HTR-8/SVneo (cell line): Measurements from ENCODE around the gene PRDM16.
A peak's percentile ranks its signal among the peaks of the same experiment; 100 is the strongest.

Experiments used
- DNase-seq: peaks from one replicate; pipeline ENCODE4 v3.0.0; 2011; ENCODE audit warnings: low spot score, mixed read lengths; ENCODE audit not compliant: insufficient read length
- FAIRE-seq: peaks from 2 replicates; lab custom pipeline; 2011; peaks lifted over from hg19 to GRCh38; lab: Jason Lieb, UNC

The PRDM16 gene

DNA sequence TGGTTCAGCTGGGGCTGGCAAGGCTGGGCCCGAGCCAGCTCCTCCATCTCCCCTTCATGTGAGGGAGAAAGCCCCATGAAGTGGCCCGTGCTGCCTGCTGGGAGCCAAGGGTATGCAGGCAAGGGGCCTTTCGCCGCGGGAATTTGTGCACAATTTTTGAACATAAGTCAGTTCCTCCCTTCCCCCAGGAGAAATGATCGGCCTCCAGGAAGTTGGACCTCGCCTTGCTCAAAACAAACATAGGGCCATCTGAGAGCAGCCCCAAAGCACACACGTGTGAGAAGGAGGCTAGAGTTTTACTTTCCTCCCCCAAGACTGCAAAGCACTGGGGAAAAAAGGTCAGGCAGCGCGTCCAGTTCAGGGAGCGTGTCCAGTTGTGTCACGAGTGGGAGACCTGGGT, 64.7 kb downstream of the PRDM16 start:
- FAIRE-seq (no peak), DNase-seq (no peak)

- no peak for DNase-seq
- FAIRE-seq = no peak
Observed at GRCh38 chr1:3134381-3135072, 65.5 kb downstream of the PRDM16 start.

- FAIRE-seq (no peak), DNase-seq (no peak)
Observed at GRCh38 chr1:3135073-3135702, 66.2 kb downstream of the PRDM16 start.

- FAIRE-seq (no peak), DNase-seq (no peak)
Observed at GRCh38 chr1:3135744-3136455, 66.9 kb downstream of the PRDM16 start.

DNA sequence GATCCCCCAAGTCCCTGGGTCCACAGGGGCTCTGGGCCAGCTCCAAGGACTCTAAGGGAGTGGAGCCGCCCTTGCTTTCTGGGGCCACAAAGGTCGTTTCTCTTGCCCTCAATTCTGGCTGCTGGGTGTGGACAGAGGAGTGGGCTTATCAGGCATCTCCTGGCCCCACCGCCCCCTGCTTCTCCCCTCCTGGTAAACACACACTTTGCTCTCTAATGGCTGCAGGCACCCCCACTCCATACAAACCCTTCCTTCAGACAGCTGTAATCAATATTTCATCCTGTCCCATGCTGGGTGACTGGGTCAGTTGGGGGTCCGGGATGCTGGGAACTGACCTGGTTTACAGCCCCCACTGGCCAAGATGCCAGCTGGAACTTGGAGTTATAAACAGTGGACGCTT, 67.5 kb downstream of the PRDM16 start:
- FAIRE-seq = no peak
- DNase-seq = no peak

- FAIRE-seq (no peak), DNase-seq (no peak)
Observed at GRCh38 chr1:3137111-3138100, 68.4 kb downstream of the PRDM16 start.

GRCh38 chr1:3138623-3139151, 69.7 kb downstream of the PRDM16 start:
- FAIRE-seq (no peak), DNase-seq (no peak)

GRCh38 chr1:3139451-3139852, 70.4 kb downstream of the PRDM16 start:
- DNase-seq = no peak
- no peak for FAIRE-seq

- no peak for DNase-seq
Observed at GRCh38 chr1:3139871-3140361, 70.9 kb downstream of the PRDM16 start.

DNA sequence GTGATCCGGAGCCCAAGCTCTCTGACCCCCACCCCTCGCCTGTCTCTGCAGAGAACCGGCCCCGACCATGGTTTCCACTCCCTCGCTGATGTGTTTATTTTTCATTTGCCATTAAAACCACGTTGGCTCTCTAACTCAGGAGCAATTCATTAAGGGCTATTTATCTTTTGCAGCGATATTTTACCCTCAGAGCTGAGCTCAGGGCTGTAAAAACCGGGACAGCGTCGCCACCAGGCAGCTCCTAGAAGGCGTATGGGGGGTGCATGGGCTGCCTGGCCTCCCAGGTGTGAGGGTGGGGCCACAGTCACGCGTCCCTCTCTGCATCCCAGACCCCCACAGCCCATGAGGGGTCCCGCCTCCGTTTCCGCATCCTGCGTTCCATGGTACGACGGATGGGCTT, 71.4 kb downstream of the PRDM16 start:
- DNase-seq = no peak
- no peak for FAIRE-seq

More at GRCh38 chr1:3139871-3140361, 70.9 kb downstream of the PRDM16 start:
- no peak for FAIRE-seq

GRCh38 chr1:3141129-3141528, 72.1 kb downstream of the PRDM16 start:
- DNase-seq (no peak), FAIRE-seq (no peak)

- FAIRE-seq (no peak), DNase-seq (no peak)
Observed at GRCh38 chr1:3141836-3142235, 72.8 kb downstream of the PRDM16 start.

GRCh38 chr1:3142236-3142635, 73.2 kb downstream of the PRDM16 start:
- FAIRE-seq (no peak), DNase-seq (no peak)

DNA sequence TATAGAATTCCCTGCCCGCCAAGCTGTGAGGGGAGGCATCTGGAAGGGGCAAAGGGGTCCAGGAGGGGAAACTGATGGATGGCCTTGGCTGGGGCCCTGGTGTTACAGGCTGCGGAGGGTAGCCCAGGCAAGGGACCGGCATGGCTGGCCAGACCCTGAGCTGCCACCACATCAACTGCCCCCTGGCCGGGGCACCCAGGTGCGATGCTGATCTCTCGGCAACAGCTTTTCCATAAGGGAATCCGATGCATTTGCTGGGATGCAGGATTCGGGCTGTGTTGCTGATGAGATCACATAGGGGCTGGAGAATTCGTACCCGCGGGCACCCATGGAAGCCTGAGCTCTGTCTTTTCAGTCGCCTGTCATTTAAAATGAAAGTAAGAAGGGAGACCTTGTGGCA, 73.7 kb downstream of the PRDM16 start:
- DNase-seq (no peak), FAIRE-seq (no peak)

DNA sequence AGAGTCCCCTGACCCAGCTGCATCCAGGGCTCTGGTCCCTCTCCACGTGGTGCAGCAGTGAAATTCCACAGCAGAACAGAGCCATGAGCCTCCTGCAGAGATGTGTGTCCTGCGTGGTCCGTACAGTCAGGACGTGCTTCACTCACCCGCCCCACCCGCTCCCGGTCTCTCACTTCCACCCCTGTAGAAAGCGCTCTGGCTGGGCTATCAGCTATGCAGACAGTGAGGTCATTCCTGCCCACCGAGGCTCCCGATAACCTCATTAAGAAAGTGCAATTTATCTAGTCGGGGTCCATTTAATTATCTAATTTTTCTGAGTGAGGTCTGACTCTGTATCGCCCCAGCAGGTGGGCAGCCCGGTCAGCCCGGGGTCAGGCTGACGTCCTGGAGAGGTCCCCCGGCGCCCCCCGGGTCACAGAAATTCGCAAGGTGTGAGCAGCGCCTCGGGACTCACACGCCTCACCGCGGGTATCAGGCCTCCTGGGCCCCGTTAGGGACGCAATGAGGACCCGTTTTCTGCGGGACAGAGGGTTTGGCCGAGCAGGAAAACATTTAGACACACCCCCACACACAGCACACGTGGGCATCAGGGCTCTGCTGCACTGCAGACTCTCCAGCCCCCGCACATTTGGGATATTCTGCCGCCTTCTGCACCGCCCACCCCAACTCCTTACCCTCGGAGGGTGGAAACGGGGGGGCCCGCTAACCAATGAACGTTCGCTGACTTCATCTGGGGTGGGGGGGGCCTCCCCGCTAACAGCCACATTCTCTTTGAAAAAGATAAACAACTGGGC, 76.7 kb downstream of the PRDM16 start:
- FAIRE-seq = no peak
- DNase-seq = no peak

- FAIRE-seq = peak; percentile 78
- no peak for DNase-seq
Observed at GRCh38 chr1:3146458-3146857, 77.5 kb downstream of the PRDM16 start.

DNA sequence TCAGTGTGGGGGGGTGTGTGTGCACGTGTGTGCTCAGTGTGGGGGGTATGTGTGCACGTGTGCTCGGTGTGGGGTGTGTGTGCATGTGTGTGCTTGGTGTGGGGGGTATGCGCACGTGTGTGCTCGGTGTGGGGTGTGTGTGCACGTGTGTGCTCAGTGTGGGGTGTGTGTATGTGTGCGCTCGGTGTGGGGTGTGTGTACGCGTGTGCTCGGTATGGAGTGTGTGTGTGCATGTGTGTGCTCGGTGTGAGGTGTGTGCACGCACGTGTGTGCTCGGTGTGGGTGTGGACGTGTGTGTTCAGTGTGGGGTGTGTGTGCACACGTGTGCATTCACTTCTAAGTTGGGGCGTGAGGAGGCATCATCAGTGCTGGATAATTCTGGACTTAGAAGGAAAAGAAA, 77.9 kb downstream of the PRDM16 start:
- DNase-seq = no peak
- peak; percentile 38 for FAIRE-seq

GRCh38 chr1:3148171-3148570, 79.2 kb downstream of the PRDM16 start:
- FAIRE-seq = no peak
- DNase-seq = no peak

DNA sequence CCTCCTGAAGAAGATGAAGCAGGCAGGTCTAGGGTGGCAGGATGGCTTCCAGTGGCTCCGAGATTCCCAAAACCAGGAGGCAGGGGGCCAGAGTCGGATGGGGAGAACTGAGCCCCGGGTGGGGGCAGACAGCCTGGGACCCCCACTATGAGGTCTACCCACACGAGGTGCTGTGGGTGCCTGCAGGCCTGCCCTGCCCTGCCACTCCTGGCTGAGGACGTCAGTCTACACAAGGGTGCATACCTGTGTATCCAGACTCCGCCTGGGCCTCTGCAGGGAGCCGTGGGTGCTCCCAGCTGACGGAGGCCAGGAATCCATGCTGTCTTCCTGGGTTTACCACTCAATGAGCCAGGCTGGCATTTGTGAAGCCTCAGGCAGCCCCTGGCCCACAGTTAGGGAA, 80.3 kb downstream of the PRDM16 start:
- DNase-seq (no peak), FAIRE-seq (no peak)
